GM21390 (cell line): ENCODE data around the gene PDE6H.

ENCODE experiments used
- ATAC-seq: cut with Tn5 transposase; IDR thresholded peaks from one replicate; pipeline ENCODE4 v1.9.1; 2021; ENCODE audit not compliant: unreplicated experiment

Gene PDE6H

GRCh38 chr12:14950982-14951746 is 21.7 kb upstream of the PDE6H start:
- ATAC-seq: no peak

GRCh38 chr12:14951851-14952250 is 21.0 kb upstream of the PDE6H start:
- ATAC-seq: no peak

GRCh38 chr12:14952299-14952921 is 20.4 kb upstream of the PDE6H start:
- peak; percentile 48 for ATAC-seq

GRCh38 chr12:14953752-14954151 is 19.1 kb upstream of the PDE6H start:
- ATAC-seq: no peak

GRCh38 chr12:14954269-14954668 is 18.6 kb upstream of the PDE6H start:
- ATAC-seq: no peak

- peak; percentile 42 for ATAC-seq
Measured at GRCh38 chr12:14956024-14956891, 16.6 kb upstream of the PDE6H start.

GRCh38 chr12:14956905-14957304 is 15.9 kb upstream of the PDE6H start:
- ATAC-seq: no peak

GRCh38 chr12:14957551-14958168 is 15.2 kb upstream of the PDE6H start:
- ATAC-seq: no peak

GRCh38 chr12:14958361-14959125 is 14.3 kb upstream of the PDE6H start:
- ATAC-seq: no peak

GRCh38 chr12:14959126-14959440 is 13.8 kb upstream of the PDE6H start:
- ATAC-seq: no peak

- ATAC-seq: no peak
Measured at GRCh38 chr12:14959463-14959862, 13.4 kb upstream of the PDE6H start.

- no peak for ATAC-seq
Measured at GRCh38 chr12:14959916-14960496, 12.8 kb upstream of the PDE6H start.

- peak; percentile 31 for ATAC-seq
Measured at GRCh38 chr12:14960548-14961465, 12.0 kb upstream of the PDE6H start.

GRCh38 chr12:14961466-14962152 is 11.2 kb upstream of the PDE6H start, which contains the start of gene ARHGDIB:
TSS of gene ARHGDIB (minus strand) at chr12:14961601. CDS start at chr12:14950712, 10,889 bp downstream.
- peak; percentile 63 for ATAC-seq

- no peak for ATAC-seq
Measured at GRCh38 chr12:14962153-14962539, 10.7 kb upstream of the PDE6H start.

- no peak for ATAC-seq
Measured at GRCh38 chr12:14962797-14963196, 10.0 kb upstream of the PDE6H start.

GRCh38 chr12:14963520-14963919 is 9.3 kb upstream of the PDE6H start:
- ATAC-seq: no peak

- ATAC-seq: no peak
Measured at GRCh38 chr12:14964406-14964805, 8.4 kb upstream of the PDE6H start.

- no peak for ATAC-seq
Measured at GRCh38 chr12:14965221-14965620, 7.6 kb upstream of the PDE6H start.
